Right renal cortex interstitium (tissue), 3 donors: ENCODE measurements around the gene ZKSCAN5. TPM values are rescaled to one million over a fixed set of nuclear protein-coding genes. Genes with fewer than 3 reads are reported as not detected.
"Not testable (repeated sequence)": the region's sequence is repeated elsewhere in the genome, so short reads cannot be mapped to it uniquely, and the experiment has no call there.

Experiments
- DNase-seq, 3 donors: peaks; one replicate each; pipeline ENCODE4 v3.0.0-alpha.2; 2013; ENCODE audit warnings: low read depth in 3 of 3, low spot score in 2 of 3
- polyA plus RNA-seq, 3 donors: library from polyadenylated mRNA; unstranded; fragments of 120-200 nt; gene quantifications; one replicate each; pipeline ENCODE4 v1.2.1, GENCODE V29; 2013; ENCODE audit not compliant: insufficient read length in 3 of 3

ZKSCAN5 gene
- polyA plus RNA-seq, 3 donors = 15.3 to 17.0 (median 16.7) TPM

- no peak for DNase-seq
Observed at GRCh38 chr7:99497766-99498545, 6.5 kb upstream of the ZKSCAN5 start.

- DNase-seq = no peak
Observed at GRCh38 chr7:99498546-99498944, 5.9 kb upstream of the ZKSCAN5 start.

GRCh38 chr7:99499371-99499720, 5.1 kb upstream of the ZKSCAN5 start:
- no peak for DNase-seq

- peak; percentile 85 to 90 (median 87) for DNase-seq
Observed at GRCh38 chr7:99499721-99500636, 4.5 kb upstream of the ZKSCAN5 start, which contains the start of gene ZNF394. Gene ZNF394, minus strand, starts transcription at chr7:99500281. Its CDS starts 188 bp downstream, at chr7:99500093.

- no peak for DNase-seq
Observed at GRCh38 chr7:99500637-99501009, 3.8 kb upstream of the ZKSCAN5 start.

- not testable (repeated sequence) for DNase-seq
Observed at GRCh38 chr7:99501236-99501635, 3.2 kb upstream of the ZKSCAN5 start.

- peak in 1 of 3 donors; percentile 96 for DNase-seq
Observed at GRCh38 chr7:99504281-99504602, 220 bp upstream of the ZKSCAN5 start.

- no peak for DNase-seq
Observed at GRCh38 chr7:99505324-99505662, 831 bp downstream of the ZKSCAN5 start.

- DNase-seq = no peak
Observed at GRCh38 chr7:99514050-99514449, 9.6 kb downstream of the ZKSCAN5 start.

- DNase-seq = no peak
Observed at GRCh38 chr7:99521399-99521798, 16.9 kb downstream of the ZKSCAN5 start.

- no peak for DNase-seq
Observed at GRCh38 chr7:99525713-99526440, 21.4 kb downstream of the ZKSCAN5 start.

GRCh38 chr7:99531354-99531765, 26.9 kb downstream of the ZKSCAN5 start:
- DNase-seq = no peak

GRCh38 chr7:99535667-99536066, 31.2 kb downstream of the ZKSCAN5 start:
- no peak for DNase-seq

GRCh38 chr7:99539213-99539811, 34.9 kb downstream of the ZKSCAN5 start:
- DNase-seq = no peak

GRCh38 chr7:99540542-99540941, 36.1 kb downstream of the ZKSCAN5 start:
- no peak for DNase-seq

- DNase-seq = no peak
Observed at GRCh38 chr7:99541212-99541611, 36.8 kb downstream of the ZKSCAN5 start.

- no peak for DNase-seq
Observed at GRCh38 chr7:99543081-99543671, 38.7 kb downstream of the ZKSCAN5 start.

- DNase-seq = no peak
Observed at GRCh38 chr7:99543916-99544315, 39.5 kb downstream of the ZKSCAN5 start.

GRCh38 chr7:99545308-99545707, 40.8 kb downstream of the ZKSCAN5 start:
- DNase-seq = not testable (repeated sequence)

- DNase-seq = not testable (repeated sequence)
Observed at GRCh38 chr7:99549545-99549944, 45.1 kb downstream of the ZKSCAN5 start.
